ELF-1 (cell line): Measurements from ENCODE around the gene WFDC1.

Experiments used
- DNase-seq: peaks from one replicate; pipeline ENCODE4 v3.0.0-alpha.2; 2016; ENCODE audit warnings: low read depth, low spot score

The WFDC1 gene

GRCh38 chr16:84302111-84302954 is 7.7 kb downstream of the WFDC1 start:
- no peak for DNase-seq

DNA sequence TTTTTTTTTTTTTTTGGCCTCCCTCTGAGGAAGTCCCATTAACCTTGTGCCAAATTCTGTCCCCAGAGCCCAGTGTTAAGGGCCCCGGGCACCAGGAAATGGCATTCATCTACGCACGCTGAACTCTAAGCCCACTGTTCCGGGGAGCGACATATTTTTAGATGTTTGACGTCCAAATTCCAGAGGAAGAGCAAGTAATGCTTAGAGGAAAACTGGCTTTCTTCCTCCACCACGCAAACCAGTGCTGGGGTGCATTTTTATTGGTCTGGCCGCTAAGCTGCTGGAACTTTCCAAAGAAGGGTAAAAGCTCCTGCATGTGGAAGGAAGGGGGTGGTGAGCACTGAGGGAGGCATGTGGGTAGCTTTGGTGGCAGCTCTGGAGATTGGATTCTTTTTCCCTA is 8.3 kb downstream of the WFDC1 start:
- no peak for DNase-seq

DNA sequence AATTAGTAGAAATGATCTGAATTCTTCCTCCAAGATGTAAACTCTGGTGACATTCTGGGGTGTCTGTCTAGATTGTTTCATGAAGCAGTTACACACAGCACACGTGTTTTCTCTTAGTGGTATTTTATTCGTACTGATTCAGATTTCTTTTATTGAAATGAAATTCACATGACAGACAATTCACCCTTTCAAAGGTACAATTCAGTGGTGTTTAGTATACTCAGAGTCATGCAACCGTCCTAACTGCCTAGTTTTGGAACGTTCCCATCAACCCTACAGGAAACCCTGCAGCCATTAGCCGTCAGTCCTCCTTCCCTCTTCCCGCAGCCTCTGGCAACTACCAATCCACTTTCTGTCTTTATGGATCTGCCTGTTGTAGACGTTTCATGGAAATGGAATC is 8.8 kb downstream of the WFDC1 start:
- DNase-seq, result no peak

GRCh38 chr16:84306564-84306963 is 11.9 kb downstream of the WFDC1 start:
- no peak for DNase-seq

DNA sequence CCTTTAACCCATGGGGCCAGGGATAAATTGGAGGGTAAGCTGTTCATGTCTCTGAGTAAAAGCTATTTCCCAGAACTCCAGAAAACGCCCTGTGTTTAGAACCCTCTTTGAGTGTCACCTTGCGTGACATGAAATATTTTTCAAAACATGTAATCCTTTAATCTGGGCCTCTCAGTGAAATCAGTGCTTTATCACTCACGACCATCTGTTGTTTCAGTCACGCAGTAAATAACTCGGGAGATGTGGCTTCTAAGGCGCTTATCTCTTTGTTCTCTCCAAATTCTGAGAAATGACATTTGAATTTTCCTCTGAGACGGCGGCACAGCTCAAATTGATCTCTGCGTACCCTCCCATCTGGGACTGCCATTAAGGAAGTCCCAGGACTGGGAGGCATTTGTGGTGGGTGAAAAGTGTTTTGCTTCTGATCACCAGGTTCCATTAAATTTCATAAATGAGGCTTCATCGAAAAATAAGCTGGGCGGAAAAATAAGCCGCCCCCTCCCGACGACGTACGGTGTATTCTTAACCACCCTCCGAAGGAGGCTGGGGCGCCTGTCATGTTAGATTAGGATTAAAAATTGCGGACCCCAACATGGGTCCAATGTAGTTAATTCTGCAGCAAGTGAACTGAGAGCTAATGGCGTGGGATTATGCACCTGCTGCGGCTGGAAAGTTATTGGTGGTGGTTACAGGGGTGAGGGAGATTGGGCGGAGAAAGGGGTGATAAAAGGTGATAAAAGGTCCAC is 12.7 kb downstream of the WFDC1 start:
- no peak for DNase-seq

- DNase-seq, result peak; percentile 78
These were observed 13.4 kb downstream of the WFDC1 start for GRCh38 chr16:84308120-84308519.

DNA sequence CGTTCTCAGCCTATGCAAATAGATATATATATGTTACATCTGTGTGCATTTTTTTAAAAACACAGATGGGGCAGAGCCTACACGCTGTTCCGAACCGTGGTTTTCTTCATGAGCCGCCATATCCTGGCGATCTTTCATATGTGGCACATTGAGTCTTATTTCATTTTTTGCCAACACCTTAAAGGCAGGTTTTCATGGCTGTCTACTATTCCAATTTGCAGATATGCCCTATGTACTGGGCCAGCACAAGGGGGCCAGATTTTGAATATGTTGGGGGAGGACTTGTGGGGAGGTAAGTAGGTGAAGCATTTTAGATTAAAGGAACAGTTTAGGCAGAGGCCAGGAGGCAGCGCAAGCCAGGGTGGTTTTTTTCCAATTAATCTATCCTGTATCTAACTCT is 16.0 kb downstream of the WFDC1 start:
- no peak for DNase-seq

- peak; percentile 79 for DNase-seq
These were observed 18.2 kb downstream of the WFDC1 start for GRCh38 chr16:84312783-84313382.

GRCh38 chr16:84313921-84314320 is 19.2 kb downstream of the WFDC1 start:
- DNase-seq, result no peak

GRCh38 chr16:84314373-84314772 is 19.7 kb downstream of the WFDC1 start:
- DNase-seq, result no peak

GRCh38 chr16:84314814-84315213 is 20.1 kb downstream of the WFDC1 start:
- no peak for DNase-seq

- no peak for DNase-seq
These were observed 20.7 kb downstream of the WFDC1 start for GRCh38 chr16:84315422-84315821.

DNA sequence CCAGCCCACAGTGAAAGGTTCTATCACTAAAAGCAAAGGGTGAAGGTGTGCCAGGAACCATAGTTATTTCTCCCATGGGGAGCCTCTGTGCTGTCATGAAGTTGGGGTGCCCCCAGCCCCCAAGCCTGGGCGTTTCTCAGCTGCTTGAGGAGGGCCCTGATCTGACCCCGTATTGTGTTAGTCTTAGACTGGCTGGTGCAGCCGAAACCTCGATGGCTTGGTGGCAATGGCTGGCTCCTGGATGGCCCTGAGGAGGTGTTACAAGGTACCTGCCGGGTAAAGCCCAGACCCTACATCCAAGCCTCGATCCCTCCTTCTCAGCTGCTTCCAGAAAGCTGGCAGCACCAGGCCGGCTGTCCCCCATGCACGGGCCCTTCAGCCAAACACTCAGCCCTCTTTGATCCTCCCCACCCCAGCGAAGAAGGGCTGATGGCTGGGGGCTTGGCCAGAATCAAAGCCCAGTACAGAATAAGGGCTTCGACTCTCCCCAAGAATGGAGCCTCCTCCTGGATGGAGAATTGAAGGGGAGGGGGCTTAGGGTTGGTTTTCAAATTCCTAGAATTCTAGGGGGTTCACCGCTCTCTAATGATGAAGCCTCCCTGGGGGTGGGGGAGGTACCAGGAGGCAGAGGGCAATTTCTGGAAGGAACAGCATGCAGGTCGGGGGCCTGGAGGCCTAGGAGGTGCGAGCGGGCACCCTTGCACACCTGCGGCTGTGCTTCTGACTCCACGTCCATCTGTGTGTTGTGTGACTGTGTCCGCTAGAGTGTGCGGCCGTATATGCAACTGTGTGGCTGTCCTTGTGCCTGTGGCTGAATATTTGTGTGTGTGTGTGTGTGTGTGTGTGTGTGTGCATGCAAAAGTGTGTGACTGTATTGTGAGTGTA is 23.7 kb downstream of the WFDC1 start:
- DNase-seq, result no peak

DNA sequence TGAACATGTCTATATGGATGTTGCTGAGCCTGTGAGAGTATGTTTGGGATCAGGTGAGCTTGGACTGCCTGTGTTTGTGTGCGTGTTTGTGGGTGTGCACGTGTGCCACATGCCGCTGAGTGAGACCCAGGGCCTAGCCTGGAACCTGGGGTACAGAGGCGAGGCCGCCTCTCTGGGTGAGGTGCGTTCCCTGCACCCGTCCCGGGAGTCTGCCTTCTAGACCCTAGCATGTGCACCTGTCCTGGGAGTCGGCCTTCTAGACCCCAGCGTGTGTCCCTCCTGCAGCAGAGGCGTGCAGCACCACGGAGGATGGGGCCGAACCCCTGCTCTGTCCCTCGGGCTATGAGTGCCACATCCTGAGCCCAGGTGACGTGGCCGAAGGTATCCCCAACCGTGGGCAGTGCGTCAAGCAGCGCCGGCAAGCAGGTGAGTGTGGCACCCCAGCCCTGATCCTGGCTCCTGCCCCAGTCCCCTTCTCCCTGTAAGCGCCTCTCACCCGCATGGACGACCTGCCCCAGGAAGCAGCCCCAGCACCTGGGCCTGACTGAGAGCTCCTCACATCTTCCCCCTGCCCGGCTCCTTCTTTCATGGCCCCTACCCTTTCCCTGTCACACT is 24.6 kb downstream of the WFDC1 start:
- DNase-seq, result no peak

DNA sequence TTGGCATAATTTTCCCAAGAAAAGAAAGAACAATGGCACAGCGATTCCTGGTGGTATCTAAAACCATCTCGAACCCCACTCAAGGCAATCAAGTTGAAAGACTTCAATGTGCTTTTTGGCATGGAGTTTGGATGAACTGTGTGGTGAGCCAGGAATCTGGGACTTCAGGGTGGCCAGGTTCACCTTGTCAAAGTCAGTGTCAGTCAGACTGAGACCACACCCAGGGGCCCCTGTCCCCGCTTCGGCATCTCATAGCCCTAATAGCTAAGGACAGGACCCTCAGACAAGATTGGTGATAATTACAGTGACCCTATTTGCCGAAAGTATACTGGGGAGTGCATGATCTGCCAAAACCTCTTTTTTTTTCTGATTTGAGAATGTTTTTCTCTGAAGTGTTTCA is 25.8 kb downstream of the WFDC1 start:
- DNase-seq, result no peak

GRCh38 chr16:84321932-84322331 is 27.3 kb downstream of the WFDC1 start:
- peak; percentile 44 for DNase-seq

DNA sequence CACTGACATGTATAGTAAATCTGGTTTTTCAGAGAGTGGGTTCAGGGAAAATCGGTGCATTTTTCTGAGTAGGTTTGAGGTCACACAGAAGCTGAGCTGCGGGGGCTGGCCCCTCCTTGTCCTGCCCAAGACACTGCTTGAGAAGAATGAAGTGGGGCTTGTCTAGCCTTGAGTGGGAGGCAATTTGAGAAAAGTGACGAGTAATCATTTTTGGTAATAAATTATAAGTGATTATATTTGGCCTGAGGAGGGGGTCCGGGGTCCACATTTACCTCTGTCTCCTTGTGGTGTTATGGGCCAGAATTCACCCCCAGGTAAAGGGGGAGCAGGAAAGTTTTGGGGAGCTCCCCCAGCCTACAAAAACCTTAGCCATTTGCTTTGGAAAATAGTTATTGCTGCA is 28.1 kb downstream of the WFDC1 start:
- DNase-seq, result no peak

DNA sequence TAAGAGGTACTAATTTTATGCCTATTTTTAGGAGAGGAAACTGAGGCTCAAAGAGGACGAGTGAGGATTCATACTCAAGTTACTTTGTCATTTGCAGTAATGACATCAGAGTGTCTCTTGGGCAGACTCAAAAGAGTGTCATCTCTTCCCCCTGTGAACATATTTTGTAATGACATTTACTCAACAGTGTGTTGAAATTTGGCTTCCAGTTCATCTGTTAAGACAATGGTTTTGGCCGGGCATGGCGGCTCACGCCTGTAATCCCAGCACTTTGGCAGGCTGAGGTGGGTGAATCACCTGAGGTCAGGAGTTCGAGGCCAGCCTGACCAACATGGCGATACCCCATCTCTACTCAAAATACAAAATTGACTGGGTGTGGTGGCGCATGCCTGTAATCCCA is 28.9 kb downstream of the WFDC1 start:
- DNase-seq, result no peak

DNA sequence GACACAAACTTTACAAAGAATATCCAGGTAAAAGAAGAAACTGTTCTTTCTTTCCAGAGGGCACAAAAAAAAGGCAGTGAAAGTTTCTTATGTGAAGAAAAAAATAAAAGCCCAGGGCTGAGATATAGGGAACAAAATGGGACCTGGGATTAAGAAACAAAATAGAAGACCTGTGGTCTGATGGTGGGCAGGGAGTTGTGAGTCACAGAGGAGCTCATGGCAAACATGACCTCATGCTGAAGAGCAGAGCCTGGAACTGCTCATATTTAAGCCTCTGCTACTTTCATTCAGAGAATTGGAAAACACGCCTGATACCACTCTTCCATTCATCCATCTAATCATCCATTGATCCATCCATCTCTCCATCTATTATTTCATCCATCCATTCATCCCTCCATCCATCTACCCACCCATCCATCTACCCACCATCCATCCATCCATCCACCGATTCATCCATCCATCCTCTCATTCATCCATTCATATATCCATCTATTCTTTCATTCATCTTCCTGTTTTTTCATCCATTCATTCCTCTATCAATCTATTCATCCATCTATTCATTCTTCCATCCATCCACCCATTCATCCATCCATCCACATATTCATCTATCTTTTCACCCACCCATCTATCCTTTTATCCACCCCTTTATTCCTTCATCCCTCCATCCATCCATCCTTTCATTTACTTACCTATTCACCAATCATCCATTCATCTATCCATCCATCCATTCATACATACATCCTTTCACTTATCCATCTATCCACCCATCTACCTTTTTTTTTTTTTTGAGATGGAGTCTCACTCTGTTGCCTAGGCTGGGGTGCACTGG is 30.0 kb downstream of the WFDC1 start:
- DNase-seq, result no peak

- DNase-seq, result no peak
These were observed 31.9 kb downstream of the WFDC1 start for GRCh38 chr16:84326545-84326944.
